Panc1 (cell line): ENCODE results near the gene NANOS3.
A peak's percentile ranks its signal among the peaks of the same experiment; 100 is the strongest.

Experiments
- CTCF ChIP-seq: fragments of 450-650 bp; IDR thresholded peaks from 2 replicates; pipeline ENCODE4 v1.5.1; 2017; ENCODE audit warnings: mild to moderate bottlenecking
- POLR2AphosphoS5 ChIP-seq: IDR thresholded peaks from 2 replicates; pipeline ENCODE4 v1.6.1; 2012; ENCODE audit warnings: mild to moderate bottlenecking, low read depth, low read length, moderate library complexity

- TF ChIP-seq CTCF (peak; percentile 97), POLR2AphosphoS5 (peak; percentile 65; the same call in 1 of the 2 replicates)
Observed at GRCh38 chr19:13880059-13881043, 3.4 kb downstream of the NANOS3 start.
